Endodermal cell (in vitro differentiated cells): ENCODE measurements around the gene SUFU. TPM values are rescaled to one million over a fixed set of nuclear protein-coding genes. Genes with fewer than 3 reads are reported as not detected.

Experiments
- DNase-seq: peaks from one replicate; pipeline ENCODE4 v3.0.0-alpha.2; 2017
- H3K27ac ChIP-seq: 2 replicates; pipeline ENCODE4 v1.5.1; 2013; ENCODE audit warnings: mild to moderate bottlenecking, low read depth, low read length, moderate library complexity
- H3K27me3 ChIP-seq: 2 replicates; pipeline ENCODE4 v1.6.1; 2013; ENCODE audit warnings: mild to moderate bottlenecking, low read length, moderate library complexity; ENCODE audit not compliant: insufficient read depth, control insufficient read depth, poor library complexity, severe bottlenecking
- H3K36me3 ChIP-seq: 2 replicates; pipeline ENCODE4 v1.7.0; 2013; ENCODE audit warnings: mild to moderate bottlenecking, low read length, moderate library complexity; ENCODE audit not compliant: control insufficient read depth, insufficient read depth
- H3K4me1 ChIP-seq: one replicate; pipeline ENCODE4 v1.7.0; 2013; ENCODE audit warnings: low read length; ENCODE audit not compliant: control insufficient read depth, insufficient read depth
- H3K4me3 ChIP-seq: 2 replicates; pipeline ENCODE4 v1.5.1; 2013; ENCODE audit warnings: mild to moderate bottlenecking, low read length, moderate library complexity
- H3K9ac ChIP-seq: 2 replicates; pipeline ENCODE4 v1.6.1; 2013; ENCODE audit warnings: mild to moderate bottlenecking, low read length, moderate library complexity; ENCODE audit not compliant: poor library complexity, severe bottlenecking; ENCODE audit errors: extremely low read depth
- H3K9me3 ChIP-seq: 2 replicates; pipeline ENCODE4 v1.6.1; 2013; ENCODE audit warnings: mild to moderate bottlenecking, low read length, moderate library complexity; ENCODE audit not compliant: control insufficient read depth
- H3K27ac Mint-ChIP-seq: 2 replicates; pipeline ENCODE4 v1.8.0; 2020; ENCODE audit warnings: mixed read lengths
- H3K27me3 Mint-ChIP-seq: 2 replicates; pipeline ENCODE4 v1.8.0; 2021; ENCODE audit warnings: mild to moderate bottlenecking, mixed read lengths; ENCODE audit not compliant: insufficient read depth
- H3K36me3 Mint-ChIP-seq: 2 replicates; pipeline ENCODE4 v1.8.0; 2020; ENCODE audit warnings: low read depth, mixed read lengths
- H3K4me1 Mint-ChIP-seq: 2 replicates; pipeline ENCODE4 v1.8.0; 2020; ENCODE audit warnings: mixed read lengths
- H3K4me3 Mint-ChIP-seq: 2 replicates; pipeline ENCODE4 v1.8.0; 2020; ENCODE audit warnings: mild to moderate bottlenecking, moderate library complexity, mixed read lengths
- H3K9me3 Mint-ChIP-seq: 2 replicates; pipeline ENCODE4 v1.8.0; 2020; ENCODE audit warnings: mild to moderate bottlenecking, mixed read lengths
- WGBS, 2 experiments: methylation state at CpG; one replicate each; pipeline versions ENCODE4 v1.1.5 to v1.1.7; 2013; ENCODE audit warnings: missing lambda C conversion rate in 2 of 2, mixed read lengths in 1 of 2; ENCODE audit not compliant: insufficient coverage in 1 of 2, insufficient read length in 1 of 2; 5-methylcytosine and 5-hydroxymethylcytosine counted together
- total RNA-seq, 2 donors: library from RNA; stranded (reverse); fragmentation: NEBNext Ultra II Directional in 1 of 2; extraction: Animal tissue kit (Norgen Biotek cat#: 25700) in 1 of 2; gene quantifications; 2 replicates in 1 of 2; 3 replicates in 1 of 2; pipeline ENCODE4 v1.2.1, GENCODE V29; 2021
- TF ChIP-seq, protein P1 (sequence below): fragments of 200-600 bp; sonication (generic); conservative IDR thresholded peaks from 2 replicates; pipeline ENCODE4 v1.5.0; 2021; ENCODE audit warnings: antibody characterized with exemption, mild to moderate bottlenecking

The SUFU gene
- total RNA-seq, 2 donors from 2014 or later: 19.1 to 20.6 TPM

DNA sequence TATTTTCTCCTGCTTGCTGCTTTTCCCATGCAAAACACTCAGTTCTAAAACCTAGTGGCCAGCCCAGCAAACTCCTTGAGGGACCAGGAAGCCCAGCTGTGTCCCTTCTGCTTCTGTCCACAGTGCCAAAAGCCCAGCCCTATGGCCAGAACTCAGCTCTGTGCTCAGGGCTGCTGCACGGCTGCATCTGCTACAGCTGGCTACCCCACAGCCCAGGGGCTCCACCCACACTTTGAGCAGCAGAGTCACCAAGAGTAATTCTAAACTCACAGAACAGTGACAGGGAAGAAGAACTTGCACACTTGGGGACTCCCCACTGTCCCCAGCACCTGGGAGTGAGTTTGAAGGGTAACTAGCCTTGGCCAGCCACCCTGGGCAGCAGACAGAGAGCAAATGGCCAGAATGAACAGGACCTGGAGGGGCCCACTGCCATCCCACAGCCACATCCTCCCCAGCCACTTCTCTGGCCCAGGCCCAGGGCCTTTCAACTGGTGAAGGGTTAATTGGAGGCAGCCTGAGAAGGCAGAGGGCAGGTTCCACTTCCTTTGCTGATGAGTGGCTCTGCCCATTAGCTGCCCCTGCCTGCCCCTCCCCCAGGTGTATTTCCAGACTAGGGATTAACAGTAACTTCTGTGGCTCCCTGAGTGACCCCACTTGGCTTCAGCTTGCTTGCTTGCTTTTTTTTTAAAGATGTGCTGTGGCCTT lies 112.4 kb downstream of the SUFU start:
- 80 to 92% methylated on average over 1 of the region's 1 CpG for WGBS, 2 experiments
- DNase-seq: peak; percentile 54
- no peaks in the 10 kb centered on the region for H3K27me3 Mint-ChIP-seq
- no peaks in the 10 kb centered on the region for H3K9me3 Mint-ChIP-seq
- H3K36me3 Mint-ChIP-seq: peaks cover 7% of the 10 kb centered on the region
- TF ChIP-seq, protein P1, sequence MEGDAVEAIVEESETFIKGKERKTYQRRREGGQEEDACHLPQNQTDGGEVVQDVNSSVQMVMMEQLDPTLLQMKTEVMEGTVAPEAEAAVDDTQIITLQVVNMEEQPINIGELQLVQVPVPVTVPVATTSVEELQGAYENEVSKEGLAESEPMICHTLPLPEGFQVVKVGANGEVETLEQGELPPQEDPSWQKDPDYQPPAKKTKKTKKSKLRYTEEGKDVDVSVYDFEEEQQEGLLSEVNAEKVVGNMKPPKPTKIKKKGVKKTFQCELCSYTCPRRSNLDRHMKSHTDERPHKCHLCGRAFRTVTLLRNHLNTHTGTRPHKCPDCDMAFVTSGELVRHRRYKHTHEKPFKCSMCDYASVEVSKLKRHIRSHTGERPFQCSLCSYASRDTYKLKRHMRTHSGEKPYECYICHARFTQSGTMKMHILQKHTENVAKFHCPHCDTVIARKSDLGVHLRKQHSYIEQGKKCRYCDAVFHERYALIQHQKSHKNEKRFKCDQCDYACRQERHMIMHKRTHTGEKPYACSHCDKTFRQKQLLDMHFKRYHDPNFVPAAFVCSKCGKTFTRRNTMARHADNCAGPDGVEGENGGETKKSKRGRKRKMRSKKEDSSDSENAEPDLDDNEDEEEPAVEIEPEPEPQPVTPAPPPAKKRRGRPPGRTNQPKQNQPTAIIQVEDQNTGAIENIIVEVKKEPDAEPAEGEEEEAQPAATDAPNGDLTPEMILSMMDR: no peak
- H3K4me1 Mint-ChIP-seq: peaks cover 18% of the 10 kb centered on the region
- no peak overlapping the region for H3K27ac Mint-ChIP-seq
- Histone ChIP-seq H3K36me3 (peaks cover 26% of the 10 kb centered on the region), H3K27ac (no peak overlapping the region), H3K4me3 (no peak overlapping the region), H3K27me3 (no peaks in the 10 kb centered on the region), H3K9me3 (no peaks in the 10 kb centered on the region), H3K4me1 (peaks cover 3% of the 10 kb centered on the region), H3K9ac (no peak overlapping the region)
- H3K4me3 Mint-ChIP-seq: no peak overlapping the region

DNA sequence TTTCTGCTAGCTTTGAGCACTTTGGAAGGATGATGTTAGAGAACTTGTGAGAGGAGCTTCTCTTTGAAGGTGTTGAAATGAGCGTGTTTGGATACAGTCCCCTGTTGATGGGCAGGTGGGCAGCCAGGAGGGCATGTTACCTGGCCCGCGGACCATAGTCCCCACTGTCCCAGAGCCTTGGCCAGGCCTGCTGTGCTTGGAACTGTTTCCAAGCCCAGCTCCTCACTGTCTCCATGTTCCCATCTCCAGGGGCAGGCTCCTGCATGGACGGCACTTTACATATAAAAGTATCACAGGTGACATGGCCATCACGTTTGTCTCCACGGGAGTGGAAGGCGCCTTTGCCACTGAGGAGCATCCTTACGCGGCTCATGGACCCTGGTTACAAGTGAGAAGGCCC lies 113.3 kb downstream of the SUFU start:
- Histone ChIP-seq H3K27ac (no peak overlapping the region), H3K4me1 (no peaks in the 10 kb centered on the region), H3K36me3 (peaks cover 26% of the 10 kb centered on the region), H3K9ac (no peak overlapping the region), H3K4me3 (no peak overlapping the region), H3K9me3 (no peaks in the 10 kb centered on the region), H3K27me3 (no peaks in the 10 kb centered on the region)
- DNase-seq: no peak
- H3K4me3 Mint-ChIP-seq: no peak overlapping the region
- WGBS, 2 experiments: 92 to 100% methylated on average over 8 to 9 of the region's 9 CpGs
- peaks cover 9% of the 10 kb centered on the region for H3K36me3 Mint-ChIP-seq
- TF ChIP-seq, protein P1: no peak
- no peaks in the 10 kb centered on the region for H3K9me3 Mint-ChIP-seq
- peaks cover 11% of the 10 kb centered on the region for H3K4me1 Mint-ChIP-seq
- H3K27ac Mint-ChIP-seq: no peak overlapping the region
- no peaks in the 10 kb centered on the region for H3K27me3 Mint-ChIP-seq

DNA sequence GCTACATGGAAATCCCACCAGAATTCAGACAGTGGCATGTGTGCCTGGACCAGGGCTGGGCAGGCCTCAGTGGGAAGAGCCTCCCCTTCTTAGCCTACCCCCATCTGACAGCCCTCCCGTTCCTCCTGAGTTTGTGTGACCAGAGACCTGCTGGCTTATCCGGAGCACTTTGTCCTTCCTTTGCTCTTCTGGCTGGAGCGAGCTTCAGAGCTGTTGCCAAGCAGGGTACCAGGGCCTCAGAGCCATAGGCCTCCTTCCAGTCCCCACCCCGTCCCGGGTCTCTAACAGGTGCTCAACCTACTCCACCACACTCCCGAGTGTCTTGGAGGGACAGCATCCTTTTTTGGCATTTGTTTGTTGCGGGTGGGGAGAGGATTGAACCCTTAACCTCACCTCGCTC lies 114.0 kb downstream of the SUFU start:
- TF ChIP-seq, protein P1: no peak
- Mint-ChIP-seq H3K9me3 (no peaks in the 10 kb centered on the region), H3K36me3 (peaks cover 9% of the 10 kb centered on the region), H3K27me3 (no peaks in the 10 kb centered on the region), H3K4me3 (no peak overlapping the region), H3K27ac (no peak overlapping the region), H3K4me1 (peaks cover 7% of the 10 kb centered on the region)
- Histone ChIP-seq H3K27ac (no peak overlapping the region), H3K9ac (no peak overlapping the region), H3K4me3 (no peak overlapping the region), H3K4me1 (no peaks in the 10 kb centered on the region), H3K27me3 (no peaks in the 10 kb centered on the region), H3K9me3 (no peaks in the 10 kb centered on the region), H3K36me3 (peaks cover 26% of the 10 kb centered on the region)
- no peak for DNase-seq
- WGBS, 2 experiments: 93 to 98% methylated on average over 7 to 8 of the region's 8 CpGs
